Fibroblast of mammary gland (primary cell): ENCODE results near the gene GPR31.

Source experiments
- DNase-seq: peaks from one replicate; pipeline ENCODE4 v3.0.0-alpha.2; 2010; ENCODE audit warnings: low read depth
- H3K4me3 ChIP-seq: 2 replicates; pipeline ENCODE4 v1.5.1; 2011; ENCODE audit warnings: low read depth, mild to moderate bottlenecking, low read length, moderate library complexity; ENCODE audit not compliant: control insufficient read depth
- TF ChIP-seq, protein P1 (sequence below): conservative IDR thresholded peaks from 2 replicates; pipeline ENCODE4 v1.5.1; 2011; ENCODE audit warnings: low read depth, low read length, inconsistent platforms; ENCODE audit not compliant: control insufficient read depth, insufficient read depth

The GPR31 gene

DNA sequence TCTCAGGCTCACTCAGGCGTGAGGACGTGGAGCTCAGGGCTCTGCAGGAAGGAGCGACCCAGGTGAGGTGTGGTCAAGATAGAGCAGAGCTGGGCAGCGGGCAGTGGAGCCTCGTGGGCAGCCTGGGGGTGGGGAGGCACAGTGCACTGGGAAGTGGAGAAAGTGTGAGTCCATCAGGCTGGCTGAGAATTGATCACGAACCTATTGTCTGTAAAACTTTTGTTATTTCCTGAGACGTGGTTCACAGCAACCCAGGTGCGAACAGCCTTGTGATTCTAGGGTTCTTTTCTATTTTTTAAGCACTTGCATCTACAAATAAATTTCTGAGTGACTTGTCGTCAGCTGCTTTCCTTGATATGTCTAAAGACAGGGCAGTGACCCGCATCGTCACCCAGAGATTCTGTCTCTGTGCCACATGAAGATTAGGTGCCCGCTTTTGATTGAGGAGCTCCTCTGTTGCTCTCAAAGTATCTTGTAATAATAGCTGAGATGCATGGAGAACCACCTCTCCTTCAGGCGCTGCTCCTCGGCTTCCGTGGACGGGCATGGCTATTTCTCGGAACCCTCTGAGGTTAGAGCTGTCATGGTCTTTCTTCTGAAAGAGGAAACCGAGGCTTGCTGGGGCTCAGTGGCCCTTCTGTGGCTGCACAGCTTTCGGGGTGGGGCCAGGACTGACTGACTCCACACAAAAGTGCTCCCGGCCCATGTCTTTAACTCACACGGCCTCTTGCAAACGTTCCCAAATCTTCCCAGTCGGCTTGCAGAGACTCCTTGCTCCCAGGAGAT is 35.5 kb downstream of the GPR31 start:
- no peak for DNase-seq
- TF ChIP-seq, protein P1, sequence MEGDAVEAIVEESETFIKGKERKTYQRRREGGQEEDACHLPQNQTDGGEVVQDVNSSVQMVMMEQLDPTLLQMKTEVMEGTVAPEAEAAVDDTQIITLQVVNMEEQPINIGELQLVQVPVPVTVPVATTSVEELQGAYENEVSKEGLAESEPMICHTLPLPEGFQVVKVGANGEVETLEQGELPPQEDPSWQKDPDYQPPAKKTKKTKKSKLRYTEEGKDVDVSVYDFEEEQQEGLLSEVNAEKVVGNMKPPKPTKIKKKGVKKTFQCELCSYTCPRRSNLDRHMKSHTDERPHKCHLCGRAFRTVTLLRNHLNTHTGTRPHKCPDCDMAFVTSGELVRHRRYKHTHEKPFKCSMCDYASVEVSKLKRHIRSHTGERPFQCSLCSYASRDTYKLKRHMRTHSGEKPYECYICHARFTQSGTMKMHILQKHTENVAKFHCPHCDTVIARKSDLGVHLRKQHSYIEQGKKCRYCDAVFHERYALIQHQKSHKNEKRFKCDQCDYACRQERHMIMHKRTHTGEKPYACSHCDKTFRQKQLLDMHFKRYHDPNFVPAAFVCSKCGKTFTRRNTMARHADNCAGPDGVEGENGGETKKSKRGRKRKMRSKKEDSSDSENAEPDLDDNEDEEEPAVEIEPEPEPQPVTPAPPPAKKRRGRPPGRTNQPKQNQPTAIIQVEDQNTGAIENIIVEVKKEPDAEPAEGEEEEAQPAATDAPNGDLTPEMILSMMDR = no peak
- no peak overlapping the region for H3K4me3 ChIP-seq

DNA sequence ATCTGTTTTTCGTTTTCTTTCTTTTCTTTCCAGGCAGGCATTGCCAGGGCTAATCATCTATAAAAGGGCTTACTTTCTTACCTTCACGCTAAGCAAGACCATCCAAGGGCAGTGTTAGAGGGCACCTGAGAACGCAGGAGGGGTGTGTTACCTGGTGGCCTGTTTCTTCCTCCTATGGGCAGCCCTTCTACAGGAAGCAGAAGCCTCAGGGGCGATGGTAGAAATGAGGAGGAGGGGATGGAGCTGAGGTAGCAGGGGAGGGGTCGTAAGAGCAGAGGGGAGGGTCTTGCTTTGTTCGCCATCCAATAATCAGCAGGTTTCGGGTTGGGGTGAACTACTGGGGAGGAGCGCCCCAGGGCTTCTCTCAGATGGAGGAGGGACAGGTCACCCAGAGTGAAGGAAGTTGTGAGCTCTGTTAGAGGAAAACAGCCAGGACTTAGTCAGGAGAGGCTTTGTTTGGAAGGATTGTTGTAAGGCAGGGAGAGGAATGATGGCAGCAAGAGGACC is 36.4 kb downstream of the GPR31 start:
- no peak for DNase-seq
- H3K4me3 ChIP-seq = no peak overlapping the region
- TF ChIP-seq, protein P1 = no peak

DNA sequence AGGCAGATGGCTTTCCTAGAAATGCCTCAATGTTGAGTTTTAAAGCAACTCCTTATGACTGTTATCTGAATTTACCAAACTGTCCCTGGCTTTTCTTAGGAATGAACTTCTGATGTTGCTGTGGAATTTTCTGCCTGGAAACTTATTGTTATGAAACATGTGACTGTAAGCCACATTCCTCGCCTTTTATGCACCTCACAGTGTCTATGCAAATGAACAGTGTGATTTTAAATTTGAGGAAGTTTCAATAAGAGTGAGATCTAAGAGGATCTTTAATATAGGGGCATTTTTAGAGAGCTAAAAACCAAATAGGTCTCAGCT is 37.2 kb downstream of the GPR31 start:
- TF ChIP-seq, protein P1 = no peak
- no peak overlapping the region for H3K4me3 ChIP-seq
- DNase-seq = no peak

DNA sequence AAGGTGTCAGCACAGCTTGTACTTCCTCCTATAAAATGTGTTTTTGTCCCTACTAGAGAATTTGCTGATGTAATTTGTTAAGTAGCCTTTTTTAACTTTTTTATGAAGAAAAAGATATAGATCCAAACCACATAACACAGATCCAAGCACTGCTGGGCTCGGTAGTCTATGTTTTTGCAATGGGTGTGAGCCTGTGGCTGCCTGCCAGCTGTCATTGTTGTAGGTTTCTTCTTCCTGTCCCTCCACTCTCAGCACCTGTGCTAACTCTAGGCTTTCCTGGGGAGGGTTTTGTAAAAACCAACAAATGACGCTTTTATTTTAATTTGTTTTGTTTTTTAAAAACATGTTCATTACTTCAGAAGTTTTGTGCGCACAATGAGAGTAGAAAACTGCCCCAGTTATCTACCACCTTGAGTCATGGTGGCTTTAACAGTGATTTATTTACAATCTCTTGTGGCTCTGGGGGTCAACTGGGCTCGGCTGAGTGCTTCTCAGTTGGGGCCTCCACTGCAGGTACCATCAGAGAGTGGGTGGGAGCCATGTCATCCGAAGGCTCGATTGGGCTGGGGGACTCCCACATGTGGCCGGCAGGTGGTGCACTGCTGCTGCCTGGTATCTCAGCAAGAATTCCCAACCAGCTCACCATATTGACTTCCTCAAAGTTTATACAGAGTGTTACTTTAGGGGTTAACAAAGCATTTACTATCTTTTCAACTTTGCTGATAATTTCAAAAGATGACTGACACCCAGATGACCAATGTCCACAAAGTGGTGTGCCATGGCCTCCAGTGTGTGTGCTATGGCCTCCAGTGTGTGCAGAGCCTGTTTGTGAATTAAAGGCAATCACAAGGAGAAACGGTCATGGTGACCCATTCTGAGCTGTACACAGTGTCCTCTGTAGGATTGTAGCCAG is 37.9 kb downstream of the GPR31 start:
- TF ChIP-seq, protein P1 = no peak
- no peak for DNase-seq
- H3K4me3 ChIP-seq = no peak overlapping the region

DNA sequence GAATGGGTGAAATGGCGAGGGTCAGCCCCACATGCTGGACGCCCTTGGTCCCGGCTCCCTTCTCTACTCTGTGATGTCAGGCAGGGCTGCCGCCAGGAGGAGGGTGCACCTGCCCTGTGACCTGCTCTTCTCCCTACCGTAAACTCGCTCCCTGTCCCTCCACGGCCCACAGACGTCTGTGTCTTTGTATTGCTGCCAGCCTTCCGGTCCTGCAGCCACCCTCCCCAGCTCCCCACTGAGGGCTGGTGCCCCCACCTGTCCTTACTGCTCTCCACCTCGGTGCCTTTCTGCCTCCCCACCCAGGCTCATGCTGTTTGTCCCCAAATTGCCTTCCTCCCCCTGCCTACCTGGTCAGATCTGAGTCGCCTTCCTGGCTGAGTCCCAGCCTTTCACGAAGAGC is 38.9 kb downstream of the GPR31 start:
- no peak overlapping the region for H3K4me3 ChIP-seq
- TF ChIP-seq, protein P1 = no peak
- no peak for DNase-seq

DNA sequence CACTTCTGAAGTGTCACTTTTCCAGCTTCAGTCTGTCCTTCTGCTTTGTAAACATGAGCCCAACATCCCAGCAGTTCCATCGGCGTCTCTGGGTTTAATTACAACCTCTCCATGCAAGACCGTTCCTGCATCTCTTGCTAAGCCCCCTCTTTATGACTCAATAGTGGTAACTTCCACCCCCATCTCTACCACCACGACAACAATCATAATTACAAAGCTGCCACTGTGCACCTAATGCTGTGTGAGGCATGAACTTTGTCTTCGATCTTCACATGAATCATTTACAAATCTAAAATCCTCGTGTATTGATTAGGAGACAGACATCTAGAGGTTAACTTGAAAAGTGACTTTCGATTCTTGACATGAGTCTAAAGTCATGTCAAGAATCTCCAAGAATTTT is 39.8 kb downstream of the GPR31 start:
- TF ChIP-seq, protein P1 = no peak
- DNase-seq = no peak
- H3K4me3 ChIP-seq = no peak overlapping the region
